Tibial nerve (tissue), 4 donors: Measurements from ENCODE around the gene OGA.

Experiments used
- CTCF ChIP-seq, 5 experiments: fragments of 200-600 bp in 3 of 5; fragments of 450-650 bp in 2 of 5; sonication (generic) in 3 of 5; IDR thresholded peaks; one replicate each; pipeline ENCODE4 v1.5.1; 2016 to 2019; ENCODE audit warnings: antibody characterized with exemption in 5 of 5, mild to moderate bottlenecking in 3 of 5, moderate library complexity in 2 of 5
- EP300 ChIP-seq, 2 donors: sonication (generic); formaldehyde crosslinking; IDR thresholded peaks; one replicate each; pipeline ENCODE4 v1.6.1; 2017; ENCODE audit warnings: antibody characterized with exemption in 2 of 2, mild to moderate bottlenecking in 1 of 2
- POLR2A ChIP-seq, 2 donors: fragments of 450-650 bp; IDR thresholded peaks; one replicate each; pipeline ENCODE4 v1.6.1; 2017; ENCODE audit warnings: antibody characterized with exemption in 2 of 2, mild to moderate bottlenecking in 2 of 2, moderate library complexity in 2 of 2

- no peak for TF ChIP-seq CTCF (IDR thresholded peaks at IDR 0.05)
- TF ChIP-seq POLR2A (IDR thresholded peaks at IDR 0.05): no peak
- no peak for TF ChIP-seq EP300 (IDR thresholded peaks at IDR 0.05)
Measured at GRCh38 chr10:101833466-101833865, 15.2 kb upstream of the OGA start.
